NCI-H2081 treated with DMSO at 0.1 percent for 48 hours (cell line): ENCODE data around the gene MYL7.

Experiments
- DNase-seq: peaks from one replicate; lab custom pipeline; 2025; lab: John Stamatoyannopoulos, UW

The MYL7 gene

GRCh38 chr7:44099669-44100068 lies 41.5 kb downstream of the MYL7 start:
- DNase-seq: no peak

GRCh38 chr7:44098092-44099068 lies 42.8 kb downstream of the MYL7 start:
- no peak for DNase-seq

- no peak for DNase-seq
Observed at GRCh38 chr7:44097064-44097932, 43.8 kb downstream of the MYL7 start.

- DNase-seq: no peak
Observed at GRCh38 chr7:44096326-44096881, 44.7 kb downstream of the MYL7 start.

- no peak for DNase-seq
Observed at GRCh38 chr7:44095781-44096180, 45.4 kb downstream of the MYL7 start.

GRCh38 chr7:44094883-44095592 lies 46.1 kb downstream of the MYL7 start:
- no peak for DNase-seq

GRCh38 chr7:44094365-44094764 lies 46.8 kb downstream of the MYL7 start:
- DNase-seq: no peak

GRCh38 chr7:44093102-44093641 lies 48.0 kb downstream of the MYL7 start:
- no peak for DNase-seq
